SK-N-SH (cell line): ENCODE data around the gene SZT2. TPM values are rescaled to one million over a fixed set of nuclear protein-coding genes. Genes with fewer than 3 reads are reported as not detected.

Source experiments
- CTCF ChIA-PET: fragments of 300-600, 350-600 bp; formaldehyde crosslinking; extraction: SDS; loops from one replicate; lab custom pipeline; 2021; lab: Yijun Ruan, JAX
- POLR2A ChIA-PET: fragments of 350-600 bp; sonication (Branson Sonifier 250); formaldehyde crosslinking; extraction: SDS; loops from one replicate; lab custom pipeline; 2020; ENCODE audit warnings: antibody characterized with exemption, inconsistent platforms; lab: Yijun Ruan, JAX
- DNase-seq: peaks from one replicate; pipeline ENCODE4 v3.0.0; 2012
- H2AFZ ChIP-seq: fragments of 200-600 bp; sonication (generic); 2 replicates; pipeline ENCODE4 v1.8.1; 2016; ENCODE audit warnings: antibody characterized with exemption, mild to moderate bottlenecking, low read depth
- H3F3A ChIP-seq: fragments of 200-600 bp; sonication (generic); replicated peaks from 2 replicates; pipeline ENCODE3; 2016; ENCODE audit warnings: antibody characterized with exemption, mild to moderate bottlenecking; ENCODE audit not compliant: insufficient read depth
- H3K27ac ChIP-seq, 2 experiments: fragments of 200-500 bp in 1 of 2; fragments of 200-600 bp in 1 of 2; sonication (Bioruptor generic) in 1 of 2; sonication (generic), shearing (Covaris generic) in 1 of 2; 2 replicates each; pipeline versions ENCODE4 v1.5.1 to v1.6.1; 2014 to 2016; ENCODE audit warnings: low read depth in 2 of 2, inconsistent platforms in 1 of 2, low read length in 1 of 2, mild to moderate bottlenecking in 1 of 2, mixed read lengths in 1 of 2
- H3K27me3 ChIP-seq: fragments of 200-600 bp; sonication (generic), shearing (Covaris generic); 2 replicates; pipeline ENCODE4 v1.6.1; 2016; ENCODE audit warnings: mixed run types; ENCODE audit not compliant: insufficient read depth
- H3K36me3 ChIP-seq, 2 experiments: fragments of 200-500 bp in 1 of 2; fragments of 200-600 bp in 1 of 2; sonication (Bioruptor generic) in 1 of 2; sonication (generic) in 1 of 2; replicated peaks in 1 of 2; 2 replicates each; pipeline versions ENCODE3 to v1.5.1; 2014 to 2016; ENCODE audit warnings: low read length in 1 of 2, mild to moderate bottlenecking in 1 of 2; ENCODE audit not compliant: insufficient read depth in 2 of 2, control insufficient read depth in 1 of 2
- H3K4me1 ChIP-seq, 2 experiments: fragments of 200-500 bp in 1 of 2; fragments of 200-600 bp in 1 of 2; sonication (Bioruptor generic) in 1 of 2; sonication (generic), shearing (Covaris generic) in 1 of 2; 2 replicates each; pipeline versions ENCODE4 v1.5.1 to v1.6.1; 2014 to 2016; ENCODE audit warnings: low read depth in 1 of 2, low read length in 1 of 2, mixed run types in 1 of 2; ENCODE audit not compliant: insufficient read depth in 2 of 2, control insufficient read depth in 1 of 2
- H3K4me2 ChIP-seq: fragments of 200-600 bp; sonication (generic), shearing (Covaris generic); 2 replicates; pipeline ENCODE4 v1.6.1; 2017; ENCODE audit warnings: mixed run types
- H3K4me3 ChIP-seq, 2 experiments: fragments of 200-500 bp in 1 of 2; fragments of 200-600 bp in 1 of 2; sonication (Bioruptor generic) in 1 of 2; sonication (generic), shearing (Covaris generic) in 1 of 2; 2 replicates each; pipeline versions ENCODE4 v1.5.1 to v1.8.1; 2014 to 2016; ENCODE audit warnings: low read depth in 2 of 2, inconsistent platforms in 1 of 2, low read length in 1 of 2, mild to moderate bottlenecking in 1 of 2, mixed read lengths in 1 of 2, moderate library complexity in 1 of 2
- H3K79me2 ChIP-seq: fragments of 200-600 bp; sonication (generic); 2 replicates; pipeline ENCODE4 v1.8.1; 2017; ENCODE audit warnings: mild to moderate bottlenecking; ENCODE audit not compliant: insufficient read depth
- H3K9ac ChIP-seq: fragments of 200-600 bp; sonication (generic); 2 replicates; pipeline ENCODE4 v1.6.1; 2017; ENCODE audit warnings: mixed run types
- H3K9me2 ChIP-seq: fragments of 200-600 bp; sonication (generic); 2 replicates; pipeline ENCODE4 v1.6.1; 2017; ENCODE audit warnings: mixed run types
- H3K9me3 ChIP-seq: fragments of 200-600 bp; sonication (generic); 2 replicates; pipeline ENCODE4 v1.6.1; 2017; ENCODE audit warnings: mixed run types, mild to moderate bottlenecking, moderate library complexity
- H4K20me1 ChIP-seq: fragments of 200-600 bp; sonication (generic); 2 replicates; pipeline ENCODE4 v1.6.1; 2017; ENCODE audit warnings: mild to moderate bottlenecking, mixed run types; ENCODE audit not compliant: insufficient read depth
- FOSL2 ChIP-seq: IDR thresholded peaks from 2 replicates; pipeline ENCODE4 v1.4.0; 2012; ENCODE audit warnings: low read depth, mild to moderate bottlenecking, moderate library complexity, borderline replicate concordance
- GABPA ChIP-seq: IDR thresholded peaks from 2 replicates; pipeline ENCODE4 v1.4.0; 2012; ENCODE audit warnings: low read depth, mild to moderate bottlenecking
- GATA2 ChIP-seq: sonication (generic); formaldehyde crosslinking; IDR thresholded peaks from 2 replicates; pipeline ENCODE4 v1.5.0; 2020; ENCODE audit warnings: mild to moderate bottlenecking, missing genetic modification reagents
- MEF2A ChIP-seq: IDR thresholded peaks from 2 replicates; pipeline ENCODE4 v1.4.0; 2012; ENCODE audit warnings: low read depth, borderline replicate concordance
- MXI1 ChIP-seq: IDR thresholded peaks from 2 replicates; pipeline ENCODE4 v1.6.1; 2012; ENCODE audit warnings: mild to moderate bottlenecking, low read depth, low read length, improper control_type of control experiment
- NFIC ChIP-seq: IDR thresholded peaks from 2 replicates; pipeline ENCODE4 v1.4.0; 2012; ENCODE audit warnings: borderline replicate concordance
- POLR2AphosphoS5 ChIP-seq: IDR thresholded peaks from 2 replicates; pipeline ENCODE4 v1.6.1; 2012; ENCODE audit warnings: low read depth, low read length
- RCOR1 ChIP-seq: fragments of 150-350 bp; IDR thresholded peaks from 2 replicates; pipeline ENCODE4 v1.6.1; 2017; ENCODE audit warnings: antibody characterized with exemption, low read length
- SMC3 ChIP-seq: IDR thresholded peaks from 2 replicates; pipeline ENCODE4 v1.6.1; 2012; ENCODE audit warnings: low read depth, low read length, improper control_type of control experiment
- TAF1 ChIP-seq: IDR thresholded peaks from 2 replicates; pipeline ENCODE4 v1.6.1; 2012; ENCODE audit warnings: low read depth, mild to moderate bottlenecking, low read length, moderate library complexity, borderline replicate concordance
- TEAD4 ChIP-seq: IDR thresholded peaks from 2 replicates; pipeline ENCODE4 v1.4.0; 2012; ENCODE audit warnings: mild to moderate bottlenecking, borderline replicate concordance; ENCODE audit not compliant: insufficient read depth
- WGBS: methylation state at CpG from one replicate; pipeline ENCODE4 v1.1.6; 2017; ENCODE audit warnings: low lambda C conversion rate; 5-methylcytosine and 5-hydroxymethylcytosine counted together
- polyA plus RNA-seq, 3 experiments: library from polyadenylated mRNA; depleted of rRNA; stranded (reverse); fragments of >200 nt; gene quantifications; 2 replicates each; pipeline ENCODE4 v1.2.3, GENCODE V29; 2012
- TF ChIP-seq, protein P1 (sequence below): IDR thresholded peaks from 2 replicates; pipeline ENCODE4 v1.4.0; 2012; ENCODE audit warnings: low read depth, borderline replicate concordance
- TF ChIP-seq, protein P2 (sequence below): IDR thresholded peaks from 2 replicates; pipeline ENCODE4; 2012
- TF ChIP-seq, protein P3 (sequence below): fragments of 200-600 bp; sonication (generic); IDR thresholded peaks from 2 replicates; pipeline ENCODE4 v1.6.1; 2017; ENCODE audit warnings: antibody characterized with exemption, mild to moderate bottlenecking, moderate library complexity
- TF ChIP-seq, protein P4 (sequence below): IDR thresholded peaks from 2 replicates; pipeline ENCODE4 v1.6.1; 2012; ENCODE audit warnings: mild to moderate bottlenecking, low read depth, low read length, moderate library complexity
- TF ChIP-seq, protein P5 (sequence below): fragments of 150-350 bp; IDR thresholded peaks from 2 replicates; pipeline ENCODE4 v1.6.1; 2017; ENCODE audit warnings: antibody characterized with exemption, low read length, low read depth, borderline replicate concordance

SZT2 gene
- polyA plus RNA-seq, 1 of the 3 experiments (the other 2 are of a cell fraction), result 12.9 TPM

DNA sequence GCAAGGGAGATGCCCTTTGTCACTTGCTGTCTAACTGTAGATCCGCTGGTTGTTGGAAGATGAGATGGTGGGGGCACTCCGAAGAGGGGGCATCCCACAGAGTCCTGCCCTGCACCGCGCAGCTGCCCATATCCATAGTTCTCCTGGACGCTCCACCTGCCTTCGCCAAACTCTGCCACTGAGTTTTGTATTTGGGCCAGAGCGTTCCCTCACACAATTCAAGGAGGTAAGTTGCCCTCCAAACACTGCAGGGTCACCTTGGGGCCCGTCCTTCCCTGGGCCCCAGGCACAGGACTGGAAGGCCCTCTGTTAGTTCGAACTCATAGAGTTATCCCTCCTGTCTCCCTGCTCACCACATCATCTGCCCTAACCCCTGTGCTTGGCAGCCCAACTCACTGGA, 42.0 kb downstream of the SZT2 start:
- 92% methylated on average over 8 of the region's 9 CpGs for WGBS
- H3K9me3 ChIP-seq, result no peaks in the 10 kb centered on the region
- no peaks in the 10 kb centered on the region for H3K9me2 ChIP-seq
- no peak for DNase-seq
- ChIA-PET CTCF (no interaction called here), POLR2A (no interaction called here)
- H3K27ac ChIP-seq, result no peak overlapping the region
- H2AFZ ChIP-seq, result no peak overlapping the region
- H3K36me3 ChIP-seq, result peaks cover 28 to 85% of the 10 kb centered on the region in 2 experiments
- no peaks in the 10 kb centered on the region for H3K27me3 ChIP-seq
- no peaks in the 10 kb centered on the region for H4K20me1 ChIP-seq
- H3K9ac ChIP-seq, result no peak overlapping the region
- H3K4me2 ChIP-seq, result no peak overlapping the region
- H3F3A ChIP-seq, result no peaks in the 10 kb centered on the region
- H3K4me3 ChIP-seq, result no peak overlapping the region
- no peaks in the 10 kb centered on the region for H3K4me1 ChIP-seq
- TF ChIP-seq TAF1 (no peak), RCOR1 (no peak), MXI1 (no peak), POLR2AphosphoS5 (no peak), GABPA (no peak), SMC3 (no peak)
- TF ChIP-seq, protein P1, sequence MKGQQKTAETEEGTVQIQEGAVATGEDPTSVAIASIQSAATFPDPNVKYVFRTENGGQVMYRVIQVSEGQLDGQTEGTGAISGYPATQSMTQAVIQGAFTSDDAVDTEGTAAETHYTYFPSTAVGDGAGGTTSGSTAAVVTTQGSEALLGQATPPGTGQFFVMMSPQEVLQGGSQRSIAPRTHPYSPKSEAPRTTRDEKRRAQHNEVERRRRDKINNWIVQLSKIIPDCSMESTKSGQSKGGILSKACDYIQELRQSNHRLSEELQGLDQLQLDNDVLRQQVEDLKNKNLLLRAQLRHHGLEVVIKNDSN, result no peak
- TF ChIP-seq, protein P2, sequence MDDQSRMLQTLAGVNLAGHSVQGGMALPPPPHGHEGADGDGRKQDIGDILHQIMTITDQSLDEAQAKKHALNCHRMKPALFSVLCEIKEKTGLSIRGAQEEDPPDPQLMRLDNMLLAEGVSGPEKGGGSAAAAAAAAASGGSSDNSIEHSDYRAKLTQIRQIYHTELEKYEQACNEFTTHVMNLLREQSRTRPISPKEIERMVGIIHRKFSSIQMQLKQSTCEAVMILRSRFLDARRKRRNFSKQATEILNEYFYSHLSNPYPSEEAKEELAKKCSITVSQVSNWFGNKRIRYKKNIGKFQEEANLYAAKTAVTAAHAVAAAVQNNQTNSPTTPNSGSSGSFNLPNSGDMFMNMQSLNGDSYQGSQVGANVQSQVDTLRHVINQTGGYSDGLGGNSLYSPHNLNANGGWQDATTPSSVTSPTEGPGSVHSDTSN, result no peak
- TF ChIP-seq, all 33 proteins: peak for 0
- H3K79me2 ChIP-seq, result no peaks in the 10 kb centered on the region

DNA sequence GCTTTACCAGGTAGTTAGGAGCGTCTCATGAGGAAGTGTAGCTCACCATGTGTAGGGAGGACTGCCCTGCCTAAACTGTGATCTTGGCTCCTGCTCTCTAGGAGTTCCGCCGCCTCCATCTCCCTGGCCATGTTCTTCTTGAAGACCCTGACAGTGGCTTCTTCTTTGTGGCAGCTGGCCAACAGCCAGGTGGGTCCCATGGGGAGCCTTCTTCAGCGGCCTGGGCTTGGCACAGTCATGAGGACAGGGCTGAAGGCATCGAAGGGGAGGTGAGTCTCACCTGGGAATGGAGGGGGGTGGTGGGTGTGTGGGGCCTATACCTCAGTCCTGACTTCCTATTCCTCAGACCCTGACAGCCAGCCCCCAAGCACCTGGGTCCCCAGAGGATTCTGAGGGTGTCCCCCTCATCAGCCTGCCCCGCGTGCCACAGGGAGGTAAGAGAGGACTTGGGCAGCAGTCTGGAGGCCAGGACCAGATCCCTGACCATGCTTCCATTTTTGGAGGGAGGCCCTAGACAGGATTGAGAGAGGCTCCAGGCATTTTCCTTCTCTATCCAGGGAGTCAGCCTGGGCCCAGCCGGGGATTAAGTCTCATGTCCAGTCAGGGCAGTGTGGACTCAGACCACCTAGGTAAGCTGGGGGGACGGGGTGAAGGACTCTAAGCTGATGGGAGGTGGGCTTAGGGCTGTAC, 42.6 kb downstream of the SZT2 start:
- H3K79me2 ChIP-seq, result no peaks in the 10 kb centered on the region
- CTCF ChIA-PET, result interaction anchor here (0.6 to 1.8 kb wide), 4 partner anchors 11 to 205 kb away, joined by 3 to 4 read pairs (median 3); no protein-coding TSS in a partner anchor
- POLR2A ChIA-PET, result no interaction called here
- no peak overlapping the region for H3K4me2 ChIP-seq
- no peaks in the 10 kb centered on the region for H3F3A ChIP-seq
- no peak overlapping the region for H2AFZ ChIP-seq
- no peak overlapping the region for H3K9ac ChIP-seq
- H3K4me3 ChIP-seq, result no peak overlapping the region
- H3K9me2 ChIP-seq, result no peaks in the 10 kb centered on the region
- H4K20me1 ChIP-seq, result no peaks in the 10 kb centered on the region
- H3K36me3 ChIP-seq, result peaks cover 27 to 81% of the 10 kb centered on the region in 2 experiments
- no peaks in the 10 kb centered on the region for H3K4me1 ChIP-seq
- no peaks in the 10 kb centered on the region for H3K9me3 ChIP-seq
- no peaks in the 10 kb centered on the region for H3K27me3 ChIP-seq
- 93% methylated on average over 7 of the region's 9 CpGs for WGBS
- DNase-seq, result no peak
- H3K27ac ChIP-seq, result no peak overlapping the region
- TF ChIP-seq, protein P2, result no peak
- TF ChIP-seq, protein P3, sequence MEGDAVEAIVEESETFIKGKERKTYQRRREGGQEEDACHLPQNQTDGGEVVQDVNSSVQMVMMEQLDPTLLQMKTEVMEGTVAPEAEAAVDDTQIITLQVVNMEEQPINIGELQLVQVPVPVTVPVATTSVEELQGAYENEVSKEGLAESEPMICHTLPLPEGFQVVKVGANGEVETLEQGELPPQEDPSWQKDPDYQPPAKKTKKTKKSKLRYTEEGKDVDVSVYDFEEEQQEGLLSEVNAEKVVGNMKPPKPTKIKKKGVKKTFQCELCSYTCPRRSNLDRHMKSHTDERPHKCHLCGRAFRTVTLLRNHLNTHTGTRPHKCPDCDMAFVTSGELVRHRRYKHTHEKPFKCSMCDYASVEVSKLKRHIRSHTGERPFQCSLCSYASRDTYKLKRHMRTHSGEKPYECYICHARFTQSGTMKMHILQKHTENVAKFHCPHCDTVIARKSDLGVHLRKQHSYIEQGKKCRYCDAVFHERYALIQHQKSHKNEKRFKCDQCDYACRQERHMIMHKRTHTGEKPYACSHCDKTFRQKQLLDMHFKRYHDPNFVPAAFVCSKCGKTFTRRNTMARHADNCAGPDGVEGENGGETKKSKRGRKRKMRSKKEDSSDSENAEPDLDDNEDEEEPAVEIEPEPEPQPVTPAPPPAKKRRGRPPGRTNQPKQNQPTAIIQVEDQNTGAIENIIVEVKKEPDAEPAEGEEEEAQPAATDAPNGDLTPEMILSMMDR, result no peak
- TF ChIP-seq NFIC (no peak), GATA2 (no peak), SMC3 (no peak), MEF2A (no peak), FOSL2 (no peak), TEAD4 (no peak), TAF1 (no peak)
- TF ChIP-seq, protein P4, sequence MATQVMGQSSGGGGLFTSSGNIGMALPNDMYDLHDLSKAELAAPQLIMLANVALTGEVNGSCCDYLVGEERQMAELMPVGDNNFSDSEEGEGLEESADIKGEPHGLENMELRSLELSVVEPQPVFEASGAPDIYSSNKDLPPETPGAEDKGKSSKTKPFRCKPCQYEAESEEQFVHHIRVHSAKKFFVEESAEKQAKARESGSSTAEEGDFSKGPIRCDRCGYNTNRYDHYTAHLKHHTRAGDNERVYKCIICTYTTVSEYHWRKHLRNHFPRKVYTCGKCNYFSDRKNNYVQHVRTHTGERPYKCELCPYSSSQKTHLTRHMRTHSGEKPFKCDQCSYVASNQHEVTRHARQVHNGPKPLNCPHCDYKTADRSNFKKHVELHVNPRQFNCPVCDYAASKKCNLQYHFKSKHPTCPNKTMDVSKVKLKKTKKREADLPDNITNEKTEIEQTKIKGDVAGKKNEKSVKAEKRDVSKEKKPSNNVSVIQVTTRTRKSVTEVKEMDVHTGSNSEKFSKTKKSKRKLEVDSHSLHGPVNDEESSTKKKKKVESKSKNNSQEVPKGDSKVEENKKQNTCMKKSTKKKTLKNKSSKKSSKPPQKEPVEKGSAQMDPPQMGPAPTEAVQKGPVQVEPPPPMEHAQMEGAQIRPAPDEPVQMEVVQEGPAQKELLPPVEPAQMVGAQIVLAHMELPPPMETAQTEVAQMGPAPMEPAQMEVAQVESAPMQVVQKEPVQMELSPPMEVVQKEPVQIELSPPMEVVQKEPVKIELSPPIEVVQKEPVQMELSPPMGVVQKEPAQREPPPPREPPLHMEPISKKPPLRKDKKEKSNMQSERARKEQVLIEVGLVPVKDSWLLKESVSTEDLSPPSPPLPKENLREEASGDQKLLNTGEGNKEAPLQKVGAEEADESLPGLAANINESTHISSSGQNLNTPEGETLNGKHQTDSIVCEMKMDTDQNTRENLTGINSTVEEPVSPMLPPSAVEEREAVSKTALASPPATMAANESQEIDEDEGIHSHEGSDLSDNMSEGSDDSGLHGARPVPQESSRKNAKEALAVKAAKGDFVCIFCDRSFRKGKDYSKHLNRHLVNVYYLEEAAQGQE, result no peak
- TF ChIP-seq, protein P5, sequence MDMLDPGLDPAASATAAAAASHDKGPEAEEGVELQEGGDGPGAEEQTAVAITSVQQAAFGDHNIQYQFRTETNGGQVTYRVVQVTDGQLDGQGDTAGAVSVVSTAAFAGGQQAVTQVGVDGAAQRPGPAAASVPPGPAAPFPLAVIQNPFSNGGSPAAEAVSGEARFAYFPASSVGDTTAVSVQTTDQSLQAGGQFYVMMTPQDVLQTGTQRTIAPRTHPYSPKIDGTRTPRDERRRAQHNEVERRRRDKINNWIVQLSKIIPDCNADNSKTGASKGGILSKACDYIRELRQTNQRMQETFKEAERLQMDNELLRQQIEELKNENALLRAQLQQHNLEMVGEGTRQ, result no peak
